ENCODE results near the gene INPP5A. TPM values are rescaled to one million over a fixed set of nuclear protein-coding genes. Genes with fewer than 3 reads are reported as not detected.

INPP5A gene
- total and polyA plus RNA-seq, 9 of the 15 experiments (the other 6 are each of a cell fraction or from before 2014, with no cell fraction given), result 0.66 to 11.6 (median 7.7) TPM

DNA sequence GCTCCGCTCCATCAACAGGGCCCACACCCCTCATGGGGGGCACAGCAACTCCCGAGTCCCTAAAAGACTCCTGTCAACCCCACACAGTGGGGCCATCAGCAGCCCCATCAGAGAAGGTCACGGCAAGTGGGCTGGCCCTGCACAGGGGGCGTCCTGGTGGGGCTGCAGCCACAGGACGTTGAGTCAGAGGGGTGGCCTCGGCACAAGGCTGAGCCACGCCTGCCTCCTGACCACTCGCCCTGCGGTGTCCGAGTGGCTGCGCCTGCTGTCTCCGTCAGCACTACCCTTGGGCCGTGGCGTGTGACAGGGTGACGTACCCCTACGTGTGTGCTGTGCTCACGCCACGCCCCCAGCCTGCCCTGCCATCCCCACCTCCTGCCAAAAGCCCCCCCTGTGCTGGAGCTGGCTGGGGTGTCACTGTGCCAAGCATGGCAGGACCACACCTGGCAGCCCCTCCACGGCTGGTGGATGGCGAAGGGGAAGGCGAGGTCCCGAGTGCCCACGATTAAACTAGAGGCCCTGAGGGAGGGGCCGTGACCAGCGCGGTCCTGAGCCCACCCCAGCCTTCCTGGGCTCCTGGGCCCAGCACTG is 274.4 kb downstream of the INPP5A start:
- BruUV-seq (replicated peaks), result no TSS peak
- H3K4me2 ChIP-seq (ENCODE audit: insufficient read depth, low read length), result no peak overlapping the region
- in situ Hi-C loops (cut with MboI), result no loop called here
- intact Hi-C loops (cut with micrococcal nuclease), result no loop called here
- FAIRE-seq (no peak), ATAC-seq (no peak), DNase-seq (ENCODE audit: extremely low read depth in 1 of 4, low spot score in 3 of 4) (no peak)
- H3K4me3 ChIP-seq, result no peak overlapping the region
- H3K27me3 ChIP-seq (ENCODE audit: control insufficient read depth in 2 of 2, insufficient read depth in 2 of 2, low read length in 2 of 2), result peaks cover 3 to 35% of the 10 kb centered on the region in 2 experiments; a peak in 3 of 5 replicates
- peaks cover 0 to 10% of the 10 kb centered on the region in 2 experiments; a peak in 1 of 5 replicates for H3K4me1 ChIP-seq (replicated peaks in 1 of 2; ENCODE audit: control insufficient read depth in 2 of 2, insufficient read depth in 2 of 2, low read length in 2 of 2)
- no peak overlapping the region for H3K9ac ChIP-seq (ENCODE audit: insufficient read depth in 1 of 2, low read depth in 2 of 2, low read length in 2 of 2)
- no peaks in the 10 kb centered on the region for H3K9me3 ChIP-seq (replicated peaks; ENCODE audit: control insufficient read depth, insufficient read depth, low read depth, low read length)
- H3K36me3 ChIP-seq (ENCODE audit: control insufficient read depth, insufficient read depth, low read length), result no peaks in the 10 kb centered on the region
- no peak overlapping the region for H3K27ac ChIP-seq (ENCODE audit: extremely low read depth, low read depth, low read length)
- POLR2A ChIA-PET, result no interaction called here
- 0% methylated on average over 3 of the region's 26 CpGs for WGBS (ENCODE audit: insufficient coverage, low coverage, missing lambda C conversion rate)
- no peaks in the 10 kb centered on the region for H3K9me1 ChIP-seq (ENCODE audit: control insufficient read depth, insufficient read depth, low read length)
- CTCF ChIA-PET (ENCODE audit: low intra/inter-chr PET ratio), result no interaction called here
- no peaks in the 10 kb centered on the region for H4K20me1 ChIP-seq (replicated peaks; ENCODE audit: control insufficient read depth, insufficient read depth, low read length)
- no peaks in the 10 kb centered on the region for H3K79me2 ChIP-seq (ENCODE audit: control insufficient read depth, insufficient read depth, low read length)
- no peak overlapping the region for H2AFZ ChIP-seq (ENCODE audit: low read depth, low read length)
- TF ChIP-seq, protein P1, sequence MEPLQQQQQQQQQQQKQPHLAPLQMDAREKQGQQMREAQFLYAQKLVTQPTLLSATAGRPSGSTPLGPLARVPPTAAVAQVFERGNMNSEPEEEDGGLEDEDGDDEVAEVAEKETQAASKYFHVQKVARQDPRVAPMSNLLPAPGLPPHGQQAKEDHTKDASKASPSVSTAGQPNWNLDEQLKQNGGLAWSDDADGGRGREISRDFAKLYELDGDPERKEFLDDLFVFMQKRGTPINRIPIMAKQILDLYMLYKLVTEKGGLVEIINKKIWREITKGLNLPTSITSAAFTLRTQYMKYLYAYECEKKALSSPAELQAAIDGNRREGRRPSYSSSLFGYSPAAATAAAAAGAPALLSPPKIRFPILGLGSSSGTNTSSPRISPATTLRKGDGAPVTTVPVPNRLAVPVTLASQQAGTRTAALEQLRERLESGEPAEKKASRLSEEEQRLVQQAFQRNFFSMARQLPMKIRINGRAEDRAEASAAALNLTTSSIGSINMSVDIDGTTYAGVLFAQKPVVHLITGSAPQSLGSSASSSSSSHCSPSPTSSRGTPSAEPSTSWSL (CRISPR knock-in tag; IDR thresholded peaks at IDR 0.05; ENCODE audit: borderline replicate concordance), result no peak
- TF ChIP-seq NR4A1 (CRISPR knock-in tag; IDR thresholded peaks at IDR 0.05) (no peak), NR4A1 (tag; IDR thresholded peaks at IDR 0.05) (no peak), HMG20B (CRISPR knock-in tag; IDR thresholded peaks at IDR 0.05) (no peak), MEF2A (IDR thresholded peaks at IDR 0.05; ENCODE audit: control insufficient read depth, low read depth, low read length) (no peak), FIP1L1 (IDR thresholded peaks at IDR 0.05; ENCODE audit: low read depth, low read length, poor library complexity, severe bottlenecking) (no peak), TRIM28 (IDR thresholded peaks at IDR 0.05) (no peak), ZNF76 (CRISPR knock-in tag; IDR thresholded peaks at IDR 0.05; ENCODE audit: borderline replicate concordance) (no peak), MYBL2 (IDR thresholded peaks at IDR 0.05; ENCODE audit: low read depth) (no peak), MYBL2 (CRISPR knock-in tag; IDR thresholded peaks at IDR 0.05; ENCODE audit: borderline replicate concordance) (no peak), SIRT6 (IDR thresholded peaks at IDR 0.05; ENCODE audit: low read depth, low read length) (no peak), ZFP30 (CRISPR knock-in tag; IDR thresholded peaks at IDR 0.05; ENCODE audit: borderline replicate concordance) (no peak), IFI16 (CRISPR knock-in tag; IDR thresholded peaks at IDR 0.05) (no peak), JUND (IDR thresholded peaks at IDR 0.05; ENCODE audit: borderline replicate concordance, low read depth, low read length) (no peak), JUND (tag; IDR thresholded peaks at IDR 0.05; ENCODE audit: borderline replicate concordance, low read depth, low read length) (no peak)
- TF ChIP-seq, protein P2, sequence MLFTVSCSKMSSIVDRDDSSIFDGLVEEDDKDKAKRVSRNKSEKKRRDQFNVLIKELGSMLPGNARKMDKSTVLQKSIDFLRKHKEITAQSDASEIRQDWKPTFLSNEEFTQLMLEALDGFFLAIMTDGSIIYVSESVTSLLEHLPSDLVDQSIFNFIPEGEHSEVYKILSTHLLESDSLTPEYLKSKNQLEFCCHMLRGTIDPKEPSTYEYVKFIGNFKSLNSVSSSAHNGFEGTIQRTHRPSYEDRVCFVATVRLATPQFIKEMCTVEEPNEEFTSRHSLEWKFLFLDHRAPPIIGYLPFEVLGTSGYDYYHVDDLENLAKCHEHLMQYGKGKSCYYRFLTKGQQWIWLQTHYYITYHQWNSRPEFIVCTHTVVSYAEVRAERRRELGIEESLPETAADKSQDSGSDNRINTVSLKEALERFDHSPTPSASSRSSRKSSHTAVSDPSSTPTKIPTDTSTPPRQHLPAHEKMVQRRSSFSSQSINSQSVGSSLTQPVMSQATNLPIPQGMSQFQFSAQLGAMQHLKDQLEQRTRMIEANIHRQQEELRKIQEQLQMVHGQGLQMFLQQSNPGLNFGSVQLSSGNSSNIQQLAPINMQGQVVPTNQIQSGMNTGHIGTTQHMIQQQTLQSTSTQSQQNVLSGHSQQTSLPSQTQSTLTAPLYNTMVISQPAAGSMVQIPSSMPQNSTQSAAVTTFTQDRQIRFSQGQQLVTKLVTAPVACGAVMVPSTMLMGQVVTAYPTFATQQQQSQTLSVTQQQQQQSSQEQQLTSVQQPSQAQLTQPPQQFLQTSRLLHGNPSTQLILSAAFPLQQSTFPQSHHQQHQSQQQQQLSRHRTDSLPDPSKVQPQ (CRISPR knock-in tag; IDR thresholded peaks at IDR 0.05; ENCODE audit: borderline replicate concordance), result no peak
- TF ChIP-seq, protein P3, sequence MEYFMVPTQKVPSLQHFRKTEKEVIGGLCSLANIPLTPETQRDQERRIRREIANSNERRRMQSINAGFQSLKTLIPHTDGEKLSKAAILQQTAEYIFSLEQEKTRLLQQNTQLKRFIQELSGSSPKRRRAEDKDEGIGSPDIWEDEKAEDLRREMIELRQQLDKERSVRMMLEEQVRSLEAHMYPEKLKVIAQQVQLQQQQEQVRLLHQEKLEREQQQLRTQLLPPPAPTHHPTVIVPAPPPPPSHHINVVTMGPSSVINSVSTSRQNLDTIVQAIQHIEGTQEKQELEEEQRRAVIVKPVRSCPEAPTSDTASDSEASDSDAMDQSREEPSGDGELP (CRISPR knock-in tag; IDR thresholded peaks at IDR 0.05; ENCODE audit: borderline replicate concordance), result no peak

Data from K562 (cell line).